GM21619 (cell line): Measurements from ENCODE around the gene ATP6V1G2.
"Not testable (repeated sequence)": the region's sequence is repeated elsewhere in the genome, so short reads cannot be mapped to it uniquely, and the experiment has no call there.

Experiments
- ATAC-seq: cut with Tn5 transposase; IDR thresholded peaks from one replicate; pipeline ENCODE4 v1.9.1; 2021; ENCODE audit not compliant: unreplicated experiment

Gene ATP6V1G2

GRCh38 chr6:31529329-31530150, 16.9 kb downstream of the ATP6V1G2 start:
- no peak for ATAC-seq

- ATAC-seq: no peak
These were observed 17.5 kb downstream of the ATP6V1G2 start, which contains the start of gene MCCD1 for GRCh38 chr6:31528821-31529328. TSS of gene MCCD1 (plus strand) at chr6:31528962. CDS start at chr6:31529015, 53 bp downstream.

GRCh38 chr6:31528307-31528777, 18.1 kb downstream of the ATP6V1G2 start:
- no peak for ATAC-seq

- no peak for ATAC-seq
These were observed 20.3 kb downstream of the ATP6V1G2 start for GRCh38 chr6:31525932-31526591.

GRCh38 chr6:31525553-31525931, 20.9 kb downstream of the ATP6V1G2 start:
- no peak for ATAC-seq

- no peak for ATAC-seq
These were observed 24.6 kb downstream of the ATP6V1G2 start for GRCh38 chr6:31521835-31522234.

- ATAC-seq: no peak
These were observed 32.8 kb downstream of the ATP6V1G2 start for GRCh38 chr6:31513456-31514165.

GRCh38 chr6:31510007-31510406, 36.4 kb downstream of the ATP6V1G2 start:
- no peak for ATAC-seq

- ATAC-seq: not testable (repeated sequence)
These were observed 37.4 kb downstream of the ATP6V1G2 start for GRCh38 chr6:31509036-31509435.

GRCh38 chr6:31502586-31502985, 43.8 kb downstream of the ATP6V1G2 start:
- no peak for ATAC-seq

GRCh38 chr6:31499648-31500047, 46.8 kb downstream of the ATP6V1G2 start:
- ATAC-seq: not testable (repeated sequence)

GRCh38 chr6:31498748-31499147, 47.7 kb downstream of the ATP6V1G2 start:
- no peak for ATAC-seq

GRCh38 chr6:31497531-31498476, 48.6 kb downstream of the ATP6V1G2 start, which contains the start of gene MICB:
TSS of gene MICB (plus strand) at chr6:31498145. CDS start at chr6:31498194, 49 bp downstream.
- peak; percentile 48 for ATAC-seq

- not testable (repeated sequence) for ATAC-seq
These were observed 49.6 kb downstream of the ATP6V1G2 start for GRCh38 chr6:31496826-31497225.

GRCh38 chr6:31495580-31495979, 50.8 kb downstream of the ATP6V1G2 start:
- no peak for ATAC-seq
